WI38 (cell line): ENCODE results near the gene PDCD4.
"Not testable (repeated sequence)": the region's sequence is repeated elsewhere in the genome, so short reads cannot be mapped to it uniquely, and the experiment has no call there.

Experiments used
- H3K4me3 ChIP-seq: 2 replicates; pipeline ENCODE4 v1.5.1; 2011; ENCODE audit warnings: low read depth, mild to moderate bottlenecking, control low read depth, low read length
- CTCF ChIP-seq: IDR thresholded peaks from 2 replicates; pipeline ENCODE4 v1.5.1; 2012; ENCODE audit warnings: low read depth, mild to moderate bottlenecking, control low read depth, low read length

The PDCD4 gene

DNA sequence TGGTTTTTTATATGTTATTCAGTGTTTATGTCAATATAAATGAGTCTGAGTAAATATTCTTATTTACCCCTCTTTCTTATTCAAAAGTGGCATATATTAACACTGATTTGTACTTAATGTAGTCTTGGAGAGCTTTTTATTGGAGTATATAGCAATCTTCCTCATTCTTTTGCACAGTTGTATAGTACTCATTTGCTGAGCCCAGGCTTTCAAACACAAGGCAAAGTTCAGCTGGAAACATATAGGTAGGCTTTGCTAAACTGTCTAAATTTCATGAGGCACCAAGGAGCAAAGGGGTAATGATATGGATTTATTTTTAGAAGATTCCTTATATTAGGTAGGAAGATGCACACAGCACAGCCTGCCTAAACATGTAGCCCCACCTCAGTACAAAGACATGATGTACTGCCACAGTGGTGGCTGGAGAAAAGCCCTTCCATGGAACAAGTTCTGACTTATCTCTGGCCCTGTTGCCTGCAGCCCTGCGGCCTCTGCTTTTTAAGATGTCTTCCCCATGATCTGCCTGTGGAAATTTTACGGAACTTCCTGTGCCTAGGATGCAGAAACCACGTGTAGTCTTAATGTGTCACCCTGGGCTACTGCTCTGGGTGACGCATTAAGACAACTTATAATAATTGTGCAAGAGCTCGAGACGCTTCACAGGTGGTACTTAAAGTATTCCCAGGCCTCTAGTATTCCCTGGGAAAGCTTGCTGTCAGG, 9.6 kb upstream of the PDCD4 start:
- no peak overlapping the region for H3K4me3 ChIP-seq
- no peak for TF ChIP-seq CTCF

DNA sequence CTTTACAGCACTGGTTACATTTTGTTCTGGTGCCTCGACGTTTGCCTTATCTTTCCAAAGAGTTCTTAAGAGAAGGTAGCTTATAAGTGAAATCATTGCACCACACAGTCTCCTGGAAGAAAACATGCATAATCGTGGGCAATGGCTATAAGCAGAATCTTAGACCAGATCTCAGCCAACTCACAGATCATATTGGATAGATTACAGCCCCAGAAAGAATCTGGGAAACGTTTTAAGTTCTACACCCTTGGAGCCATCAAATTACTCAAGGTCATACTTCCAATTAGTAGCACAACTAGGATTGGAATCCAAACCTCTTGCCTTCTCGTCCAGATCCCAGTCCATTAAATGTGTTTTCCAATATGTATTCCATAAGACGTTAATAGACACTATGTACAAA, 8.8 kb upstream of the PDCD4 start:
- no peak for TF ChIP-seq CTCF
- H3K4me3 ChIP-seq, result no peak overlapping the region

- H3K4me3 ChIP-seq, result no peak overlapping the region
- TF ChIP-seq CTCF, result no peak
These were observed 8.4 kb upstream of the PDCD4 start for GRCh38 chr10:110863361-110863760.

GRCh38 chr10:110863956-110864355, 7.8 kb upstream of the PDCD4 start:
- H3K4me3 ChIP-seq, result no peak overlapping the region
- no peak for TF ChIP-seq CTCF

DNA sequence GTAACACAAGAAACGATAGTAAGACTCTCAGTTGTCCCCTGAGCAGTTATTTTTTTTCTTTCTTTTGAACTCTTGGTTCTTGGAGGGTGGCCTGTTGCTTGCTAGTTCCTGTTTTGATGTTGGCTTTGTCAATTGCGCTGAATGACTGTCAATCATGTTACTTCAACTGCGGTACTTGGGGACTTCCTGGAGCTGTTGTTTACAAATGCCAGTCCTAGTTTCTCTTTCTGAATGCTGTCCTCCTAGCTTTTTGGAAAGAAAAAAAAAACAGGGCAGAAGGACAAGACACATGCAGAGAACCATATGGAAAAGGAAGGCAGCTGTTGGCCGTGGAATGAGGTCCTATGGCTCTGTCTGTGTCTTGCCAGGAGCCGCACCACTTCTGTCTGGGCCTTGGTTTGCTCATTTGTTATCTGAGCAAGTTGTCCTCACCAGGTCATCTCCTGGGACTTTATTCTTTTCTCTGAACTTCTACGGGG, 7.0 kb upstream of the PDCD4 start:
- no peak for TF ChIP-seq CTCF
- H3K4me3 ChIP-seq, result no peak overlapping the region; the same call in 1 of the 2 replicates

DNA sequence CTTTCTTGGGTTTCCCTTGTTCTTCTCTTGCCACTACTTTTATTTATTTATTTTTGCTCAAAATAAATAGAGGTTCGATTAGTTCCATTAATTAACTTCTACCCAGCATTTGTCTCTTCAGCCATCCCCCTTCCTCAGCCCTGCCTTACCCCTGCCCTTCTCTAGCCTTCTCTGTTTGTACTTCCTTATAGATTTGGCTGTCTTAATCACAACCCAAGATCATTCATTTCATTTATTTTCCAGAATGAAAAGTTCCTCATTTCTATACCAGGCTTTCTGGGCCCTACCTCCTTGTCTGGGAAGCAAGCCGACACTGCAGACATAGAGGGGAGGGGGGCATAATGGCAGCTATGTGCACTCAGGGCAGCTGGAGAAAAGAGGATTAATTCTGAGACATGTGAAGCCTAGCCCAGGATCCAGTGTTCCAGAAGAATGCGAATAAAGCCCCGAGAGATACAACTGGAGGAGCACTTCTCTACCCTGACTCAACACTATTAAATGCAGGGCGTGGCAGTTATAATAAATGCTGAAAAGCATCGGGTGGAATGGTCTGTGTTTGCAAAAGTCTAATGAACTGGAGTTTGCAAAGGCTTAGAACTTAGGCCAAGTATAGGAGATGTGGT, 6.4 kb upstream of the PDCD4 start:
- H3K4me3 ChIP-seq, result no peak overlapping the region; the same call in 1 of the 2 replicates
- no peak for TF ChIP-seq CTCF

DNA sequence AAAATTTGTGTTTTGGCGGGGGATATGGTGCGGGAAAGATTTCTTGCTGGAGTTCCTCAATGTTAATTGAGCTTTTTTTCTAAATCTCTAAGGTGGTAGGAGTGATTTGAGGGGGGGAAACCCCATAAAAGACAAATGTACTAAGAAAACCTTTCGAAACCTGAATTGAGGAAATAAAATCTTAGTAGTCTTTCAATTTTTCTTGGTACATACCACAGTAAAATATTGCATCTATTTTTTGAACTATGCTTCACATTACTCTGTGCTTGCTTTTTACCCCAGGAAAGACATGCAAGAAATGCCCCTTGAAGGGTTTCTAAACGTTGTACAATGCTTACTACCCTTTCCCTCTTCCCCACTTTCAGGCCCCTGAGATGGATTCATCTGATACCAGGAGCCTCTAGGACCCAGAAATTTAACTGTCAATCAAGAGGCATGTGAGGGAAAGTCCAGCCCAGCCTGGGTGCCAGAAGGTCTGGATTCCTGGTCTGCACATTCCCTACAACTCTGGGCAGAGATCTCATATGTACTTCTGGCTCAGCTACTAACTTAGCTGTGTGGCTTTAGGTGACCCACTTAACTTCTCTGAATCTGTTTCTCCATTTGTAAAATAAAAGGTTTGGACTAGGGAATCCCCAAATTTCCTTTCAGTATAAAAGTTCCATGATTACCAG, 5.8 kb upstream of the PDCD4 start:
- H3K4me3 ChIP-seq, result no peak overlapping the region
- no peak for TF ChIP-seq CTCF

- not testable (repeated sequence) for H3K4me3 ChIP-seq
These were observed 4.5 kb upstream of the PDCD4 start for GRCh38 chr10:110867011-110867806.
